ENCODE data around the gene CERS6.

Gene CERS6

GRCh38 chr2:168538133-168538532, 82.1 kb downstream of the CERS6 start:
- DNase-seq, result no peak

- no peak for DNase-seq
These were observed 82.5 kb downstream of the CERS6 start for GRCh38 chr2:168538534-168538933.

DNA sequence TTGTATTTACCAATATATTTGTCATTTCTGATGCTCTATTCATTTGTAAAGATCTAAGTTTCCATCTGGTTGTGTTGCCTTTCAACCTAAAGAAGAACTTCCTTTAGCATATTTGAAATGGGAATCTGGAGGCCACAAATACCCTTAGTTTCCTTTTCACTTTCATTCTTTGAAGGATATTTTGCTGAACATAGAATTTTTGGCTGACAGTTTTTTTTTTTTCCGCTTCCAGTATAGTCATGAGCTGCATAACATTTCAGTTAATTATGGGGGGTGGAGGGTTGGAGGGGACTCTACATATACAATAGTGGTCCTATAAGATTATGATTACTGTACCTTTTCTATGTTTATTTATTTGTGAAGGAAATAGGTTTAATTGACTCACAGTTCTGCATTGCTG, 83.9 kb downstream of the CERS6 start:
- no peak for DNase-seq

DNA sequence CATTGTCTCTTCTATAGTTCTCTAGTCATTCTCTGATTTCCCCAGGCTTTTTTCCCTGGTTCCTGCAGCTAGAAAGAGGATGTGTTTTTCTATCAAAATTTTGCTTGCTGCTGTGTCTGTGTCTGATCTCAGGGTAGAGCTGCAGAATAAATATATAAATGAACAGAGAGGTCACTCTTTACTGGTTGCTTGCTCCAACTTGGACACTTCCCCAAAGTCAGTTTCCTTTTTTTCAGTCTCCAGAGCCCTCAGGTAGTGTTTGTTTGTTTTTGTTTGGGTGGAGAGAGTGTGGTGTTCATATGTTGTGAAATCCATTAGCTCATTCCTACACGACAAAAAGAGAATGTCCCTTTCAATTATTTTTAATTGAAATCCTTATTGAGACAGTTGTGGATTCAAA, 85.8 kb downstream of the CERS6 start:
- DNase-seq, result no peak

DNA sequence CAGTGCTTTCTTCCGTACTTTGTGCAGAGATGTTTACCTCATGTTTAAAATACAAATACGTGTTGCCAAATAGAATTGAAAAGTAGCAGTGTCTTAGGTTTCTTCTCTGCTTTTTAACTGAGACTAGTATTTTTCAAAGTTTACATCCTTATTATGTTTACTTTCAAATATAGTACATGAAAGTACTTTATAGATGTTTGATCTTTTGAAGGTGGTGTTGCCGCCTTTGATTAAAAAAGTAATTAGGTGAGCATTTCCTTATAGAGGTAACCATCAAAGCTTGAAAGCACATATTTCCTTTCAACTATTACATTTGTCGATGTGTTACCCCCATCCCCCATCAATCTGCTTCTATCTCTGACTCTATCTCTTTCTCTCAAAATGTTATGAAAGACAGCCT, 87.0 kb downstream of the CERS6 start:
- DNase-seq, result no peak

- DNase-seq, result no peak
These were observed 87.9 kb downstream of the CERS6 start for GRCh38 chr2:168543935-168544334.

DNA sequence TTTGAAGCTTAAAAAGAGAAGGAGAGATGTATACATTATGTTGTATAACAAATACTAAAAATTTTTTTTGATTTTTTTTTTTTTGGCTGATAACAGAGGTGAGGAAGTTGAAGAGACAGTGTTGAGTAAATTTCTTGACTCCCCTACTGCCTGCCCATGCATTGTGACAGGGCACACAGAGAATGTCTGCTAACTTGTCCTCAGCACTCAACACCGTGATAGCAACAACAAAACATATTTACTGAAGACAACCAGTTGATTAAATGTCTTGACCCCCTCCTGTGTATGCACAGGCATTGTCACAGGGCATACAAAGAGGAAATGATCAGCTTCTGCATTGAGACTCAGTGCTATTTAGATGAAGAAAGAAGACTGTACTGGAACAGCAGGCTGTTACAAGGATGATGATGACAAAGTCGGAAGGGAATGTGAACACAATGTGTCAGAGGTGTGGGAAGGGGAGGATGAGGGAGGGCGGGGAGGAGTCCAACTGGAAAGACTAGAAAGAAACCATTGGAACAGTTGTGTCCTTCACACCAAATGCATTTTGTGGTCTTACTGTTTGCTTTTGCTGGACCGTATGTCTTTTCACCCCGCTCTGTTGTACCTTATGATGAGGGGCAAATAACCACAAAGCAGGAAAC, 89.5 kb downstream of the CERS6 start:
- DNase-seq, result no peak

DNA sequence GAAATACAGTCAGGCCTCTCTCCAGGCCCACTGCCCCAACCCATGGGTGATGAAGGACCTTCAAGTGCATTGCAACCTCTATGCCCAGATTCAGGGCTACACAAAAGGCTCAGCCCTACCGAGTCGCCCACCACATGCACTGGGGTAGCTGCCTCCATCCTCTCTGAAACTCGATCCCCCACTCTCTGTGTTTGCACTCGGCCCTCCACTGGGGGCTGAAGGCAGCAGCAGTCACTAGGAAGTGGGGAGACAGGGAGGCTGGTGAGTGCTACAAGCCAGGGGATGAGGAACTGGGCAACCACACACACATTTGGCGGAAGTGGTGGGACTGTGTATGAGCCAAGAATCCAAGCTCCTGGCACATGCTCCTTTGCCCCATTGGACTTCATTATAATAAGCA, 94.6 kb downstream of the CERS6 start:
- no peak for DNase-seq

- no peak for DNase-seq
These were observed 96.4 kb downstream of the CERS6 start for GRCh38 chr2:168552450-168552856.

GRCh38 chr2:168555283-168555682, 99.2 kb downstream of the CERS6 start:
- no peak for DNase-seq

DNA sequence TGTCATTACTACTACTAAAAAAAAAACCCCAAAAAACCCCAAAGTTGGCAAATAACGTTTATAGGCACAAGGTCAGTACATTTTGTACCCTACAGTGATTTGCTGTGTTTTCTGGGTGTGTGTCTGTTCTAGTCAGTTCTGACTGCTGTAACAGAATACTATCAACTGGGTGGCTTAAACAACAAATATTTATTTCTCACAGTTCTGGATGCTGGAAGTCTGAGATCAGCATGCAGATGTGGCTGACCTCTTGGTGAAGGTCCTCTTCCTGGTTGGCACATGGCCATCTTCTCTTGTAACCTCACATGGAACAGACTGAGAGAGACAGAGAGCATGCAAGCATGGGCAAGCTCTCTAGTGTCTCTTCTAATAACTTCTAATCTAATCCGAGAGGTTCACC, 103.1 kb downstream of the CERS6 start:
- DNase-seq, result no peak

DNA sequence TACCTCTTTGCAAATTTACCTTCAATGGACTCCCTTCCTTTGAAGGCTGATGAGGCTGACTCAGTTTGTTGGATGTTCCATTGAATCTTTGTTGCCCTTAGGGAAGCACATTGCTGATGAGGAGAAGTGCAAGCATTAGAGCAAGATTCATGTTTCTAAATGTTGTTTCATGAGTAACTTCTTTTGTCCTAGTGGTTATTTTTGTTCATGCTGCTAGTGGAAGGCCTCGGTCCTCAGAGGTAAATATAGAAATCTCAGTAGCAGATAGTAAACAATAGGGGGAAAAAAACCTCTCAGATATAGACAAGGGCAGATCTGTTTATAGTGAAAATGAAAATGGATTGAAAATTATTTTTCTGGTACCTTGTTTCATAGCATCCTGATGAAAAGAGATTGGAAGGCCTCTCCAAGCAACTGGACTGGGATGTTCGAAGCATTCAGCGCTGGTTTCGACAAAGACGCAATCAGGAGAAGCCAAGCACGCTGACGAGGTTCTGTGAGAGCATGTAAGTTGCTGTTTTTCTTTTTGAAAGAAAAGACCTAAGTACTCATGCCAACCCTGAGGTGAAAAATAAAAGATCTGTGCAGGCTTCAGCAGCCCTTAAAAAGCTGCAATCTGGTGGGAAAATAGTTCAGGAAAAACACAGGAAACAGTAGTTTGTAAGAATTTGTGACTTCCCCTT, 104.9 kb downstream of the CERS6 start:
- DNase-seq, result no peak

DNA sequence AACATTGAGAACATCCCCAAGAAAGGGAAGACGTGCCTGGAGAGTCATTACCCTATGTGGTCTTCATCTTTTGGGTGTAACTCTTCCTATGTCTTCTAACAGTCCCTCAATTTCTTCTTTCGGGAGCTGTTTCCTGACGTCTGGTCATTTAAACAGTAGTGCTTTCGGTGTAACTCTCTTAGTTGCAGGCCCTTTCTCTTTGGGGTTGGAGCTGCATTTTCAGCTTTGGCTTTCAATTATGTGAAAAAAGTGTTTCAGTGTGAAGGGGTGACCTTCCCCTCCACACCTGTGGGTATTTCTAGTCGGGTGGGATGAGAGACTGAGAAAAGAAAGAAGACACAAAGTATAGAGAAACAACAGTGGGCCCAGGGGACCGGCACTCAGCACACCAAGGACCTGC, 105.9 kb downstream of the CERS6 start:
- DNase-seq, result no peak

DNA sequence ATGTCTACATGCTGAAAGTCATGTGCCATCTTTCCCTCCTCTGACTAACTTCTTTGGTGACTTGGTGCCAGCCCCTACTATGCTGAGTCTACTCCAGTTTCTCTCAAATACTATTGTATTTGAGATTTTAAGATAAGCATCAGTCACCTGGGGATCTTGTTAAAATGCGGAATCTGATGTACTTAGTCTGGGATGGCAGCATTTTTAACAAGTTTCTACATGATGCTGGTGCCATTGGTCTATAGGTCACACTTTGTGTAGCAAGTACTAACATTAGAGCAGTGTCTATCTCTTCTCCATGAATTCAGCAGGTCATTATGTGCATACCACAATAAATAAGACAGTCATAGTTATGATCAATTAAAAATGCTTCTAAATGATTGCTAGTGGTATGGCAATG, 106.9 kb downstream of the CERS6 start:
- no peak for DNase-seq

DNA sequence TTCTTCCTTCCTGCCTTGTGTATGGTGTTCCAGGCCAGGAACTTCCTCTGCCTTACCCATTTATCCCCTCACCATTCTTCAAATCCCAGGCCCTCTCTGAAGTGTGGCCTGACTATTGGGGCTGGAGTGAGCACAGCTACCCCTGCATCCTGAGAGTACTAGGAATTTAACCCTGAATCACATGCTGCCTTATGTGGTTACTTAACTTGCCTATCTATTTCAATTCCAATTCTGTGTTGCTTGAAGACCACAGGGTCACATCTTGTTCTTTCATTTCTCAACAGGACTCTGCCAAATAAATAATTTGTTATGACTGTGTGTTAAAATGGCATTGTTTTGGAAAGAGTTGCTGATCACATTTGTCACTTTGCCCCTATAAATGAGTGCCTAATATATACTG, 108.6 kb downstream of the CERS6 start:
- DNase-seq, result no peak

- DNase-seq, result no peak
These were observed 109.0 kb downstream of the CERS6 start for GRCh38 chr2:168565112-168565511.

GRCh38 chr2:168565512-168565911, 109.4 kb downstream of the CERS6 start:
- DNase-seq, result no peak

DNA sequence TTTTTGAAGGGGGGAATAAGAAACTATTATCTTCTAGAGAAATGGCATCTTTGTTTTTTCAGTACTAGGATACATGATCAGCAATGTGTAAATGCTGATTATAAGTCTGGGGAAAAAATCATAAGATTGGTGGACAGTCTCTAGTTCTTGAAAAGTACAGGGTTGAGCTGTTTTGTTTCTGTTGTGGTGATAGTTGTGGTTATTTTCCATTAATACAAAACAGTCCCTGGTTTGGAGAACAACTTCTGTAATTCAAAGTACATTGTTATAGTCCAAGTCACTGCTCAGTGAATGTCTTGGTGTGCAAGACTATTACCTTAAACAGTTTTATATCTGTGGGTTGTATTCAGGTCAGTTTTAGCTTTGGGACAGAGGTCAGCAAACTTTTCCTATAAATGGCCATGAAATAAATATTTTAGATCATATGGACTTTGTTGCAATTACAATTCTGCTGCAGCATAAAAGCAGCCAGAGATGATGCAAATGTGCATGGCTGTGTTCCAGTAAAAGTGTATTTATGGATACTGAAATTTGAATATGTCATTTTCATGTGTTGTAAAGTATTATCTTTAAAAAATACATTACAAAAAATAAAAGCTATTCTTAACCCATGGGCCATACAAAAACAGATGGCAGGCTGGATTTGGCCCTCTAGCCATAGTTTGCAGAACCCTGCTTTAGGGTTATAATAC, 111.0 kb downstream of the CERS6 start:
- no peak for DNase-seq

DNA sequence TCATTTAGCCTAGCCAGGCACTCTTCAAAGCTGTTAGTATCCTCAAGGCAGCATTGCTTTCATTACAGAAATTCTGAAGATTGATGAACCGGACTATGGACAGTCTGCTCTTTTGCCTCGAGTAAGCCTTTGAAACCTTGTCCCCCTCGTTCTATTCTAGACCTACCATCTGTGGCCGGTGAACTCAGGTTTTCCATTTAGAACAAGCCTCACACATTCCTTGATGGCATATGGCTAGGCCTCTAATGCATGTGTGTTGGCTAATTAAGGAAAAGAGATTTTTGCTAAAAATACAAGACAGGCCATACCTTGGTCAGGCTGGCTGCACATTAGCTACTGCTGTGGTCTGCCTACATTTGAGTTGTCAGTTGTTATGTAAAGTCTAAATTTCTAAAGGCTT, 111.8 kb downstream of the CERS6 start:
- no peak for DNase-seq

DNA sequence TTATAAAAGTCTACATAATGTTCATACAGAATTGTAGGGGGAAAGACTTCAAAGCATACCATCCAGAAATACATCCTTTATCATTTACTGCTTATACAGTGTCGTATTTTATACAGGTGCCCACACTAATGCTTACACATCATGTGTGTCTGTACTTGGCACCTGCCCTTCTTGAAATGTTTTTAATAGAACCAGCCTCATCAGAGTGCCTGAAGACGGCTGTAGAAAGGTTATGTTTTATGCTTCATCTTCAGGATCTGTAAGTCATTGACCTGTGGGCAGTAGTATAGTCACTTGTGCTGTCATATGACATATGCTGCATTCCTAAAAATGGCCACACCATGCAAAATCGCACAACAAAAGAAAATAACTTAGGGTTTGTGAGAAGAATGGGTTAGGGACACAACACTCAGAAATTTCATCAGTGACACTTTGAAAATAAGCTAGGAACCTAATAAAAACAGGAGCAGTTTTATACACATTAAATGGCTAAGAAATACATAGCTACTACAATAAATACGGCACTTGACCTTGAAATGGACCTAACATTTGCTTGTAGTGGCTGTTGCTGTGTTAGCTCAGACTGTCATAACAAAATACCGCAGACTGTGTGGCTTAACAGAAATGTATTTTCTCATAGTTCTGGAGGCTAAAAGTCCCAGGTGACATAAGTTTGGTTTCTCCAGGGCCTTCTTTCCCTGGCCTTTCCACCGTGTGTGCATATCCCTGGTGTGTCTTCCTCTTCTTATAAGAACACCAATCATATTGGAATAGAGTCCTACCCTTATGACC, 112.6 kb downstream of the CERS6 start:
- no peak for DNase-seq

DNA sequence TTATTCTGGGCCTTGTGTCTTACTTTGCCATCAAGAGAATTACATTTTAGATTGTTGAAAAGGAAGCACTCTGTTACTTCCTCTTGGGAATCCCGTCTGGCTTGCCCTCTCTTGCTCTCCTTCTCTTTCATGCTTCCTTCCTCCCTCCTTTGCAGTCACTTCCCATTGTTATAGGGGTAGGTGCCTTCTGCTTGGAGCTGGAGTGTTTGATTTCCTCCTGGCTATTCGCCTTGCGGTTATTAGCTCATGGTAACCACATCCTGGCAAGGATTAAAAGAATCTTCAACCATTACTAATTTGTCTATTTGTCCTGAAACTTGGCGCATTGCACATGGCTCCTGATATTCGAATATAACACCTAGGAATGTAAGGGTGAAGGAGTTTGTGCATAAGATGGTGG, 115.0 kb downstream of the CERS6 start:
- no peak for DNase-seq

DNA sequence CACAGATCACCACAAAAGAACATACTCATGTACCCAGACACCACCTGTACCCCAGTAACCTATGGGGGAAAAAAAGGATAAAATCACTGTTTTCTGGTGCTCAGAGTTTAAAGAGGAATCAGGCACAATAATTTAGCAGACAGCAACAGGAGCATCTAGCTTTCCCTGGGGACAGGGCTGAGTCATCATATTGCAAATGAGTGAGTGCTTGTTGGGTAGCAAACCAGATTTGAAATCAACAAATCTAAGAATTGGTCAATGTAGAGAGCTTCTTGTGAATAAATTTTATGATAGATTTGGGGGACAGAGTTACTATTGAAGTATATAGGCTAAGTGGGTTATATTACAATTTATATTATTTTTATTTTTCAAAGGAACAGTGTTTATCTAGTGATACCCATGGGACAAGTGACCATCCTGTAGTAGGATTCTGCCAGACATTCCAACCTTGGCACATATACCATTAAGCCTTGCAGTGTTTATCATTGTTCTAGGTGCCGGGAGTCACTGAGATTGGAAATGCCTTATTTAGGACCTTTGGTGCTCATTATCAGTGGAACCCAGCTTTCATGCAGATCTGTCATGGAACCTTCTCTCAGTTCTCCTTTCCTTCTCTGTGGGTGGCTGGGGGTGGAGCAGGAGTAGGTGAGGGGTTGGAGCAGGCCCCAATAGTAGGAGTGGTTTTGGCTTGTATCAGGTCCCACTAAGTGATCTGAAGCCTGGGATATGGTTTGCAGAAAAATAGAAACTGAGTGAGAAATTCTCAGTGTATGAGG, 117.2 kb downstream of the CERS6 start:
- no peak for DNase-seq
